GM18499 (cell line): ENCODE data around the gene NKAPL.

Experiments used
- ATAC-seq: cut with Tn5 transposase; IDR thresholded peaks from one replicate; pipeline ENCODE4 v1.9.1; 2021; ENCODE audit warnings: moderate number of reproducible peaks; ENCODE audit not compliant: insufficient read depth, unreplicated experiment

NKAPL gene

GRCh38 chr6:28243946-28244345 lies 15.2 kb upstream of the NKAPL start:
- no peak for ATAC-seq

GRCh38 chr6:28245206-28245941 lies 13.7 kb upstream of the NKAPL start:
- ATAC-seq: no peak

GRCh38 chr6:28248916-28249315 lies 10.2 kb upstream of the NKAPL start:
- no peak for ATAC-seq

- ATAC-seq: no peak
These were observed 8.3 kb upstream of the NKAPL start for GRCh38 chr6:28250747-28251146.

GRCh38 chr6:28251661-28252008 lies 7.5 kb upstream of the NKAPL start:
- no peak for ATAC-seq

- no peak for ATAC-seq
These were observed 6.8 kb upstream of the NKAPL start, which contains the start of gene ZKSCAN4 for GRCh38 chr6:28252009-28252975. ZKSCAN4 (minus strand) TSS chr6:28252269; CDS start chr6:28251980, 289 bp downstream.

- no peak for ATAC-seq
These were observed 5.0 kb upstream of the NKAPL start for GRCh38 chr6:28254121-28254519.

GRCh38 chr6:28257042-28257441 lies 2.1 kb upstream of the NKAPL start:
- ATAC-seq: no peak

GRCh38 chr6:28263922-28264321 lies 4.8 kb downstream of the NKAPL start:
- ATAC-seq: no peak

GRCh38 chr6:28264834-28265401 lies 5.8 kb downstream of the NKAPL start:
- no peak for ATAC-seq

GRCh38 chr6:28266563-28266961 lies 7.5 kb downstream of the NKAPL start:
- ATAC-seq: no peak

GRCh38 chr6:28266962-28267694 lies 8.0 kb downstream of the NKAPL start, which contains the start of gene ZSCAN26:
ZSCAN26 (plus strand) TSS chr6:28267143; CDS start chr6:28271920, 4,777 bp downstream.
- peak; percentile 50 for ATAC-seq

GRCh38 chr6:28267695-28268059 lies 8.6 kb downstream of the NKAPL start:
- no peak for ATAC-seq

- no peak for ATAC-seq
These were observed 10.4 kb downstream of the NKAPL start for GRCh38 chr6:28269492-28269891.

- ATAC-seq: no peak
These were observed 15.8 kb downstream of the NKAPL start for GRCh38 chr6:28274888-28275287.

- no peak for ATAC-seq
These were observed 18.6 kb downstream of the NKAPL start for GRCh38 chr6:28277746-28278145.

GRCh38 chr6:28280595-28281287 lies 21.6 kb downstream of the NKAPL start:
- ATAC-seq: no peak

- no peak for ATAC-seq
These were observed 22.4 kb downstream of the NKAPL start, which contains the start of gene PGBD1 for GRCh38 chr6:28281288-28282064. PGBD1 (plus strand) TSS chr6:28281572; CDS start chr6:28283814, 2,242 bp downstream.

- ATAC-seq: no peak
These were observed 23.8 kb downstream of the NKAPL start for GRCh38 chr6:28282926-28283325.
